NB4 (cell line): Measurements from ENCODE around the gene GRM1.

Experiments used
- MYC ChIP-seq: IDR thresholded peaks from 2 replicates; pipeline ENCODE4 v1.6.1; 2011; ENCODE audit warnings: low read depth, low read length
- POLR2A ChIP-seq: IDR thresholded peaks from 2 replicates; pipeline ENCODE4 v1.6.1; 2011; ENCODE audit warnings: mild to moderate bottlenecking; ENCODE audit not compliant: insufficient read length; ENCODE audit errors: extremely low read depth
- TF ChIP-seq, protein P1 (sequence below): IDR thresholded peaks from one replicate; pipeline ENCODE4 v1.5.1; 2012; ENCODE audit warnings: low read depth, low read length
- TF ChIP-seq, protein P2 (sequence below): IDR thresholded peaks from 2 replicates; pipeline ENCODE4 v1.6.1; 2011; ENCODE audit warnings: low read depth, low read length

DNA sequence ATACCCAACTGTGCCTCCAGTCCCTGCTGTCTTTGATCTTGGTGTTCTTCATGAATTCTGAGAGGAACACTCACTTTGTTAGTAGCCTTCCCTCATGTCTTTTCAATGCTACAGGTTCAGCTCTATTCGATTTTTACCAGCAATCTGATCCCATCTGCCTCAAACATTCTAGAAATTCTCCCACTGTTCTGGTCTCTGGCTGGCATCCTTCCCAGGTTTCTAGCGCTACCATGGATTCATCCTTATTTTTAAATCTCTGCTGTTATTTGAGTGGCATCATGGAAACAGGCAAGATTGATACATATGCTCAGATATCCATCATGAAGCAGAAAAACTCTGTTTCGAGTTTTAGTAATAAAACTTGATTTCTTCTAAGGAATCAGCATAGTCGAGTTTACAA lies 94.8 kb downstream of the GRM1 start:
- TF ChIP-seq, protein P1, sequence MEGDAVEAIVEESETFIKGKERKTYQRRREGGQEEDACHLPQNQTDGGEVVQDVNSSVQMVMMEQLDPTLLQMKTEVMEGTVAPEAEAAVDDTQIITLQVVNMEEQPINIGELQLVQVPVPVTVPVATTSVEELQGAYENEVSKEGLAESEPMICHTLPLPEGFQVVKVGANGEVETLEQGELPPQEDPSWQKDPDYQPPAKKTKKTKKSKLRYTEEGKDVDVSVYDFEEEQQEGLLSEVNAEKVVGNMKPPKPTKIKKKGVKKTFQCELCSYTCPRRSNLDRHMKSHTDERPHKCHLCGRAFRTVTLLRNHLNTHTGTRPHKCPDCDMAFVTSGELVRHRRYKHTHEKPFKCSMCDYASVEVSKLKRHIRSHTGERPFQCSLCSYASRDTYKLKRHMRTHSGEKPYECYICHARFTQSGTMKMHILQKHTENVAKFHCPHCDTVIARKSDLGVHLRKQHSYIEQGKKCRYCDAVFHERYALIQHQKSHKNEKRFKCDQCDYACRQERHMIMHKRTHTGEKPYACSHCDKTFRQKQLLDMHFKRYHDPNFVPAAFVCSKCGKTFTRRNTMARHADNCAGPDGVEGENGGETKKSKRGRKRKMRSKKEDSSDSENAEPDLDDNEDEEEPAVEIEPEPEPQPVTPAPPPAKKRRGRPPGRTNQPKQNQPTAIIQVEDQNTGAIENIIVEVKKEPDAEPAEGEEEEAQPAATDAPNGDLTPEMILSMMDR, result no peak
- no peak for TF ChIP-seq POLR2A
- TF ChIP-seq MYC, result no peak
- TF ChIP-seq, protein P2, sequence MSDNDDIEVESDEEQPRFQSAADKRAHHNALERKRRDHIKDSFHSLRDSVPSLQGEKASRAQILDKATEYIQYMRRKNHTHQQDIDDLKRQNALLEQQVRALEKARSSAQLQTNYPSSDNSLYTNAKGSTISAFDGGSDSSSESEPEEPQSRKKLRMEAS, result no peak
